GM10248 (cell line): Measurements from ENCODE around the gene SH3BP5.

Source experiments
- CTCF ChIA-PET: fragments of 300-600 bp; sonication (Branson Sonifier 250); formaldehyde crosslinking; extraction: SDS; loops from one replicate; lab custom pipeline; 2021; ENCODE audit warnings: antibody characterized with exemption; lab: Yijun Ruan, JAX
- POLR2A ChIA-PET: fragments of 350-650 bp; sonication (Branson Sonifier 250); formaldehyde crosslinking; extraction: SDS; loops from one replicate; lab custom pipeline; 2020; ENCODE audit warnings: antibody characterized with exemption; lab: Yijun Ruan, JAX
- DNase-seq: peaks from one replicate; pipeline ENCODE4 v3.0.0; 2012; ENCODE audit errors: extremely low spot score
- TF ChIP-seq, protein P1 (sequence below): IDR thresholded peaks from 2 replicates; pipeline ENCODE4 v1.5.1; 2012; ENCODE audit warnings: mild to moderate bottlenecking, low read depth; ENCODE audit errors: extremely low read depth, missing control alignments, control extremely low read depth

The SH3BP5 gene

DNA sequence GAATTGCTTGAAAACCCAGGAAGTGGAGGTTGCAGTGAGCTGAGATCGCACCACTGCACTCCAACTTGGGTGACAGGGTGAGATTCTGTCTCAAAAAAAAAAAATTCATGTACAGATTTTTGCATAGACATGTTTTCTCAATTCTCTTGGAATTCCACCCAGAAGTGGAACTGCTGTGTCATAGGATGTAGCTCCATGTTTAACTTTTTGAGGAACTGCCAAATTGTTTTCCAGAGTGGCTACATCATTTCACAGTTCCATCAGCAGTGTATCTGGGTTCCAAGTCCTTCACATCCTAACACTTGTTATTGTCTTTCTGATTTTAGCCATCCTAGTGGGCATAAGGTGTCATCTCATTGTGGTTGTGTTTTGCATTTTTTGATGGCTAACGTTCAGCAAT is 116.4 kb downstream of the SH3BP5 start:
- DNase-seq: no peak
- POLR2A ChIA-PET: no interaction called here
- TF ChIP-seq, protein P1, sequence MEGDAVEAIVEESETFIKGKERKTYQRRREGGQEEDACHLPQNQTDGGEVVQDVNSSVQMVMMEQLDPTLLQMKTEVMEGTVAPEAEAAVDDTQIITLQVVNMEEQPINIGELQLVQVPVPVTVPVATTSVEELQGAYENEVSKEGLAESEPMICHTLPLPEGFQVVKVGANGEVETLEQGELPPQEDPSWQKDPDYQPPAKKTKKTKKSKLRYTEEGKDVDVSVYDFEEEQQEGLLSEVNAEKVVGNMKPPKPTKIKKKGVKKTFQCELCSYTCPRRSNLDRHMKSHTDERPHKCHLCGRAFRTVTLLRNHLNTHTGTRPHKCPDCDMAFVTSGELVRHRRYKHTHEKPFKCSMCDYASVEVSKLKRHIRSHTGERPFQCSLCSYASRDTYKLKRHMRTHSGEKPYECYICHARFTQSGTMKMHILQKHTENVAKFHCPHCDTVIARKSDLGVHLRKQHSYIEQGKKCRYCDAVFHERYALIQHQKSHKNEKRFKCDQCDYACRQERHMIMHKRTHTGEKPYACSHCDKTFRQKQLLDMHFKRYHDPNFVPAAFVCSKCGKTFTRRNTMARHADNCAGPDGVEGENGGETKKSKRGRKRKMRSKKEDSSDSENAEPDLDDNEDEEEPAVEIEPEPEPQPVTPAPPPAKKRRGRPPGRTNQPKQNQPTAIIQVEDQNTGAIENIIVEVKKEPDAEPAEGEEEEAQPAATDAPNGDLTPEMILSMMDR: no peak
- CTCF ChIA-PET: interaction anchor here (1.0 to 1.1 kb wide), 2 partner anchors 10 to 13 kb away, joined by 4 read pairs; partner anchors contain the start of gene CAPN7

DNA sequence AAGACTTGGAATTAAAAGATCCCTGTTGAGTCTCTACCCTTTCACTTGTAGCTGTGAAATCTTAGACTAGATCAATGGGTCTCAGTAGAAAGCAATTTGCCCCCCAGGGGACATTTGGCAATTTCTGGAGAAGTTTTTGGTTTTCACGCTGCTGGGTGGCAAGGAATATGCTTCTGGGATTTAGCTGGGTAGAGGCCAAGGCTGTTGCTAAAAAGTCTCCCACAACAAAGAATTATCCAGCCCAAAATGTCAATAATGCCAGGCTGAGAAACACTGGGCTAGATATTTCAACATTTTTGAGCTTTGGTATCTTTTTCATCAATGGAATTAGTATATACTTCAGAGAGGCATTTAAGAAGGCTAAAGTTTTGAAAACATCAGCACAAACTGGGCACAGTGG is 117.6 kb downstream of the SH3BP5 start:
- POLR2A ChIA-PET: interaction anchor here (0.8 kb wide), 1 partner anchor 9 kb away, joined by 4 read pairs; the partner anchor contains the start of gene CAPN7
- TF ChIP-seq, protein P1: no peak
- no peak for DNase-seq
- CTCF ChIA-PET: interaction anchor here (1.9 kb wide), 1 partner anchor 11 kb away, joined by 9 read pairs; no protein-coding TSS in a partner anchor

DNA sequence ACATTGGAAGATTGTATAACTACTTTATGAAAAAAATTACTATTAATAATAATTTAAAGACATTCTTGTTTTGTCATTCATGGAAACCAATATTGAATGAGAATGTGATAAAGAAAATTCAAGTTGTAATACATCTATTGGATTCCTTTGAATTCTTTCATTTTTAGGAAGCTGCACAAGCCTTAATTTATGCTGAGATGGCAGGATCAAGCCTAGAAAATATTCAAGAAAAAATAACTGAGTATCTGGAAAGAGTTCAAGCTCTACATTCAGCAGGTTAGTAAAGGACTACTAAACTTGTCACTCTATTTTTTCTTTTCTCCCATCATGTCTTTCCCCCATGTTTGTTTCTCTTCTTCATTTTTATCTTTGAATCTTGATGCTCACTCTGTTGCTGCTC is 120.4 kb downstream of the SH3BP5 start:
- no peak for DNase-seq
- TF ChIP-seq, protein P1: no peak
- ChIA-PET CTCF (interaction anchor here (0.6 kb wide), 1 partner anchor 56 kb away, joined by 3 read pairs; no protein-coding TSS in a partner anchor), POLR2A (no interaction called here)

DNA sequence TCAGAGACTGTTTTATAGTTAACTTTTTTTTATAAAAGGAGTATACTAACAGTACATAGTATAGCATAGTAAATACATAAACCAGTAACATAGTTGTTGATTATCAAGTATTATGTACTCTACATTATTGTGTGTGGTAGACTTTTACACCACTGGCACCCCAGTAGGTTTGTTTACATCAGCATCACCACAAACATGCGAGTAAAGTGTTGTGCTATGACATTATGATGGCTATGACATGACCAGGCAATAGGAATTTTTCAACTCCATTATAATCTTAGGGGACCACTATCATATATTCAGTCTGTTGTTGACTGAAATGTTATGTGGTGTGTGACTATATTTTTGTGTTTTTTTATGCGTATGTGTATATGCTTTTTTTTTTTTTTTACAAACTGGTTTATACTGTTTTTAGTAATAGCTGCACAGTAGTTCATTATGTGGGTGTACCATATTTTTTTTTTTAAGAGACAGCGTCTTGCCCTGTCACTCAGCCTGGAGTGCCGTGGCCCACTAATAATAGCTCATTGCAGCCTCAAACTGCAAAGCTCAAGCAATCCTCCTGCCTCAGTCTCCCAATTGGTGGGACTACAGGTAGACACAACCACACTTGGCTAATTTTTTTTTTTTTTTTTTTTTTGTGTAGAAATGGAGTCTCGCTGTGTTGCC is 124.4 kb downstream of the SH3BP5 start:
- CTCF ChIA-PET: interaction anchor here (1.0 to 7.1 kb wide), 9 partner anchors 8 to 197 kb away, joined by 3 to 46 read pairs (median 8); no protein-coding TSS in a partner anchor
- POLR2A ChIA-PET: interaction anchor here (0.6 kb wide), 1 partner anchor 586 kb away, joined by 3 read pairs; no protein-coding TSS in a partner anchor
- DNase-seq: no peak
- TF ChIP-seq, protein P1: no peak

DNA sequence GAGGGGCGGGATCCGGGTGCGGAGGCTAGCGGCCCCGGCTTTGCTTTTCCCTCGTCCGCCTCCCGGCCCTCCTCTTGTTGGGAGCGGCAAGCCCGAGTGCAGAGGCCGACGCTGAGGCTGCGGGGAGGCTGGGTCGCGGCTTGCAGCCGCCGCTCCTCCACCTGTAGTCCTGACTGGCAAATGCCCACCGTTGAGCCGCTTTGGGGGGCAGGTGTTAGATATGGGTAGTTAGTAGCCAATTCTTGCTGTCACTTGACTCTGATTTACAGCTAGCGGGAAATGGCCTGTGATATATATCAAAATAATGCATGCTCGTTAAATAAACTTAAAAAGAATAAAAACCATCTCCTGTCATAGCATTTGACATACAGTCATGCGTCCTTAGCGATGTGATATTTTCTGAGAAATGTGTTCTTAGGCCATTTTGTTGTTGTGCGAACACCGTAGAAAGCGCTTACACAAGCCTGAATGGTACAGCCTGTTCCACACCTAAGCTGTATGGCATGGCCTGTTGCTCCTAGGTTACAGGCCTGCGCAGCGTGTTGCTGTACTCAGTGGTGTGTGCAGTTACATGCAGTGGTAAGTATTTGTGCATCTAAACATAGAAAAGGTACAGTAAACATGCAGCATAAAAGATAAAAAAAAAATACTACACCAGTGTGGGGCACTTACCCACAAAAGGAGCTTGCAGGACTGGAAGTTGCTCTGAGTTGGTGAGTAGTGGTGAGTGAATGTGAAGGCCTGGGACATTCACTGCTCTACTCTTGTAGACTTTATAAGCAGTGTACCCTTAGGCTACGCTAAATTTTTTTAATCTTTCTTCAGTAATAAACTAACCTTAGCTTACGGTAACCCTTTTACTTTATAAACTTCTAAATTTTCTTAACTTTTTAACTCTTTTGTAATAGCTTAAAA is 125.5 kb downstream of the SH3BP5 start:
- TF ChIP-seq, protein P1: no peak
- ChIA-PET POLR2A (interaction anchor here (1.1 kb wide), 1 partner anchor 8 kb away, joined by 4 read pairs; no protein-coding TSS in a partner anchor), CTCF (interaction anchor here (0.8 to 7.1 kb wide), 12 partner anchors 10 to 198 kb away, joined by 3 to 46 read pairs (median 7); no protein-coding TSS in a partner anchor)
- peak; percentile 22 for DNase-seq
